HCT116 (cell line): ENCODE results near the gene ABCC8.

Source experiments
- CEBPB ChIP-seq: IDR thresholded peaks from 2 replicates; pipeline ENCODE4 v1.6.1; 2012; ENCODE audit warnings: low read depth
- EGR1 ChIP-seq: IDR thresholded peaks from 2 replicates; pipeline ENCODE4 v1.6.1; 2012; ENCODE audit warnings: low read depth
- ELF1 ChIP-seq: IDR thresholded peaks from 2 replicates; pipeline ENCODE4 v1.6.1; 2012; ENCODE audit warnings: low read depth, borderline replicate concordance
- EZH2 ChIP-seq: fragments of 200-600 bp; sonication (generic); IDR thresholded peaks from 2 replicates; pipeline ENCODE4 v1.6.1; 2017; ENCODE audit warnings: antibody characterized with exemption, mixed run types
- JUND ChIP-seq: IDR thresholded peaks from 2 replicates; pipeline ENCODE4 v1.6.1; 2012
- MAX ChIP-seq: IDR thresholded peaks from 2 replicates; pipeline ENCODE4 v1.6.1; 2012
- POLR2A ChIP-seq: IDR thresholded peaks from 2 replicates; pipeline ENCODE4 v1.7.0; 2011; ENCODE audit warnings: borderline replicate concordance; ENCODE audit not compliant: insufficient read depth, insufficient read length; ENCODE audit errors: extremely low read depth
- POLR2AphosphoS5 ChIP-seq: IDR thresholded peaks from 2 replicates; pipeline ENCODE4 v1.6.1; 2011; ENCODE audit warnings: mild to moderate bottlenecking, low read depth, low read length, moderate library complexity
- RAD21 ChIP-seq: IDR thresholded peaks from 2 replicates; pipeline ENCODE4 v1.6.1; 2012; ENCODE audit warnings: low read depth, mild to moderate bottlenecking
- YY1 ChIP-seq: IDR thresholded peaks from 2 replicates; pipeline ENCODE4 v1.6.1; 2011; ENCODE audit warnings: low read length, low read depth, moderate library complexity, mild to moderate bottlenecking; ENCODE audit not compliant: insufficient replicate concordance; ENCODE audit errors: extremely low read depth
- ZNF274 ChIP-seq: fragments of 200-500 bp; sonication (Bioruptor generic); IDR thresholded peaks from 2 replicates; pipeline ENCODE4 v1.6.1; 2014; ENCODE audit warnings: mild to moderate bottlenecking, low read depth, low read length, inconsistent platforms
- TF ChIP-seq, protein P1 (sequence below), 3 experiments: fragments of 200-600 bp in 1 of 3; sonication (generic) in 1 of 3; IDR thresholded peaks in 2 of 3; conservative IDR thresholded peaks in 1 of 3; 2 replicates each; pipeline ENCODE4 v1.5.1; 2012 to 2017; ENCODE audit warnings: low read depth in 2 of 3, low read length in 2 of 3, antibody characterized with exemption in 1 of 3, borderline replicate concordance in 1 of 3, control low read depth in 1 of 3, mild to moderate bottlenecking in 1 of 3, mixed read lengths in 1 of 3, mixed run types in 1 of 3, moderate library complexity in 1 of 3; ENCODE audit not compliant: insufficient read depth in 1 of 3
- TF ChIP-seq, protein P2 (sequence below): IDR thresholded peaks from 2 replicates; pipeline ENCODE4 v1.6.1; 2012; ENCODE audit warnings: low read depth
- TF ChIP-seq, protein P3 (sequence below): IDR thresholded peaks from 2 replicates; pipeline ENCODE4 v1.6.1; 2011; ENCODE audit warnings: mild to moderate bottlenecking, low read length, moderate library complexity; ENCODE audit not compliant: insufficient replicate concordance; ENCODE audit errors: extremely low read depth

- TF ChIP-seq, protein P1, sequence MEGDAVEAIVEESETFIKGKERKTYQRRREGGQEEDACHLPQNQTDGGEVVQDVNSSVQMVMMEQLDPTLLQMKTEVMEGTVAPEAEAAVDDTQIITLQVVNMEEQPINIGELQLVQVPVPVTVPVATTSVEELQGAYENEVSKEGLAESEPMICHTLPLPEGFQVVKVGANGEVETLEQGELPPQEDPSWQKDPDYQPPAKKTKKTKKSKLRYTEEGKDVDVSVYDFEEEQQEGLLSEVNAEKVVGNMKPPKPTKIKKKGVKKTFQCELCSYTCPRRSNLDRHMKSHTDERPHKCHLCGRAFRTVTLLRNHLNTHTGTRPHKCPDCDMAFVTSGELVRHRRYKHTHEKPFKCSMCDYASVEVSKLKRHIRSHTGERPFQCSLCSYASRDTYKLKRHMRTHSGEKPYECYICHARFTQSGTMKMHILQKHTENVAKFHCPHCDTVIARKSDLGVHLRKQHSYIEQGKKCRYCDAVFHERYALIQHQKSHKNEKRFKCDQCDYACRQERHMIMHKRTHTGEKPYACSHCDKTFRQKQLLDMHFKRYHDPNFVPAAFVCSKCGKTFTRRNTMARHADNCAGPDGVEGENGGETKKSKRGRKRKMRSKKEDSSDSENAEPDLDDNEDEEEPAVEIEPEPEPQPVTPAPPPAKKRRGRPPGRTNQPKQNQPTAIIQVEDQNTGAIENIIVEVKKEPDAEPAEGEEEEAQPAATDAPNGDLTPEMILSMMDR (IDR thresholded peaks at IDR 0.05 in 2 of 3, conservative IDR thresholded peaks at IDR 0.05 in 1 of 3; ENCODE audit: borderline replicate concordance in 1 of 3, insufficient read depth in 1 of 3, low read depth in 2 of 3, low read length in 2 of 3) = no peak
- TF ChIP-seq EZH2 (no peak), JUND (no peak), MAX (no peak), YY1 (no peak), POLR2A (no peak), ZNF274 (no peak), ELF1 (no peak), POLR2AphosphoS5 (no peak), RAD21 (no peak), EGR1 (no peak), CEBPB (no peak)
- TF ChIP-seq, protein P2, sequence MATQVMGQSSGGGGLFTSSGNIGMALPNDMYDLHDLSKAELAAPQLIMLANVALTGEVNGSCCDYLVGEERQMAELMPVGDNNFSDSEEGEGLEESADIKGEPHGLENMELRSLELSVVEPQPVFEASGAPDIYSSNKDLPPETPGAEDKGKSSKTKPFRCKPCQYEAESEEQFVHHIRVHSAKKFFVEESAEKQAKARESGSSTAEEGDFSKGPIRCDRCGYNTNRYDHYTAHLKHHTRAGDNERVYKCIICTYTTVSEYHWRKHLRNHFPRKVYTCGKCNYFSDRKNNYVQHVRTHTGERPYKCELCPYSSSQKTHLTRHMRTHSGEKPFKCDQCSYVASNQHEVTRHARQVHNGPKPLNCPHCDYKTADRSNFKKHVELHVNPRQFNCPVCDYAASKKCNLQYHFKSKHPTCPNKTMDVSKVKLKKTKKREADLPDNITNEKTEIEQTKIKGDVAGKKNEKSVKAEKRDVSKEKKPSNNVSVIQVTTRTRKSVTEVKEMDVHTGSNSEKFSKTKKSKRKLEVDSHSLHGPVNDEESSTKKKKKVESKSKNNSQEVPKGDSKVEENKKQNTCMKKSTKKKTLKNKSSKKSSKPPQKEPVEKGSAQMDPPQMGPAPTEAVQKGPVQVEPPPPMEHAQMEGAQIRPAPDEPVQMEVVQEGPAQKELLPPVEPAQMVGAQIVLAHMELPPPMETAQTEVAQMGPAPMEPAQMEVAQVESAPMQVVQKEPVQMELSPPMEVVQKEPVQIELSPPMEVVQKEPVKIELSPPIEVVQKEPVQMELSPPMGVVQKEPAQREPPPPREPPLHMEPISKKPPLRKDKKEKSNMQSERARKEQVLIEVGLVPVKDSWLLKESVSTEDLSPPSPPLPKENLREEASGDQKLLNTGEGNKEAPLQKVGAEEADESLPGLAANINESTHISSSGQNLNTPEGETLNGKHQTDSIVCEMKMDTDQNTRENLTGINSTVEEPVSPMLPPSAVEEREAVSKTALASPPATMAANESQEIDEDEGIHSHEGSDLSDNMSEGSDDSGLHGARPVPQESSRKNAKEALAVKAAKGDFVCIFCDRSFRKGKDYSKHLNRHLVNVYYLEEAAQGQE = no peak
- TF ChIP-seq, protein P3, sequence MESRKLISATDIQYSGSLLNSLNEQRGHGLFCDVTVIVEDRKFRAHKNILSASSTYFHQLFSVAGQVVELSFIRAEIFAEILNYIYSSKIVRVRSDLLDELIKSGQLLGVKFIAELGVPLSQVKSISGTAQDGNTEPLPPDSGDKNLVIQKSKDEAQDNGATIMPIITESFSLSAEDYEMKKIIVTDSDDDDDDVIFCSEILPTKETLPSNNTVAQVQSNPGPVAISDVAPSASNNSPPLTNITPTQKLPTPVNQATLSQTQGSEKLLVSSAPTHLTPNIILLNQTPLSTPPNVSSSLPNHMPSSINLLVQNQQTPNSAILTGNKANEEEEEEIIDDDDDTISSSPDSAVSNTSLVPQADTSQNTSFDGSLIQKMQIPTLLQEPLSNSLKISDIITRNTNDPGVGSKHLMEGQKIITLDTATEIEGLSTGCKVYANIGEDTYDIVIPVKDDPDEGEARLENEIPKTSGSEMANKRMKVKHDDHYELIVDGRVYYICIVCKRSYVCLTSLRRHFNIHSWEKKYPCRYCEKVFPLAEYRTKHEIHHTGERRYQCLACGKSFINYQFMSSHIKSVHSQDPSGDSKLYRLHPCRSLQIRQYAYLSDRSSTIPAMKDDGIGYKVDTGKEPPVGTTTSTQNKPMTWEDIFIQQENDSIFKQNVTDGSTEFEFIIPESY = no peak
These were observed 17.3 kb downstream of the ABCC8 start for GRCh38 chr11:17459236-17459896.
